GM12864 (cell line): ENCODE results near the gene DCANP1.

Source experiments
- DNase-seq: peaks from one replicate; pipeline ENCODE4 v3.0.0-alpha.2; 2011; ENCODE audit warnings: low read depth
- H3K4me3 ChIP-seq: 2 replicates; pipeline ENCODE4 v1.5.1; 2011; ENCODE audit warnings: mild to moderate bottlenecking, low read depth, low read length, control low read depth
- CTCF ChIP-seq: IDR thresholded peaks from 2 replicates; pipeline ENCODE4 v1.5.1; 2011; ENCODE audit warnings: low read depth, mild to moderate bottlenecking, moderate library complexity, low read length, control low read depth, inconsistent platforms; ENCODE audit errors: missing control alignments

The DCANP1 gene

GRCh38 chr5:135440916-135441315 lies 6.2 kb downstream of the DCANP1 start:
- no peak for DNase-seq
- no peak overlapping the region for H3K4me3 ChIP-seq
- TF ChIP-seq CTCF = no peak

- no peak for TF ChIP-seq CTCF
- no peak overlapping the region for H3K4me3 ChIP-seq
- DNase-seq = no peak
These were observed 7.6 kb downstream of the DCANP1 start for GRCh38 chr5:135439231-135440205.

- DNase-seq = no peak
- no peak overlapping the region for H3K4me3 ChIP-seq
- no peak for TF ChIP-seq CTCF
These were observed 8.4 kb downstream of the DCANP1 start for GRCh38 chr5:135438636-135439221.

- DNase-seq = no peak
- no peak overlapping the region for H3K4me3 ChIP-seq
- no peak for TF ChIP-seq CTCF
These were observed 9.2 kb downstream of the DCANP1 start for GRCh38 chr5:135437796-135438560.

- no peak for DNase-seq
- no peak for TF ChIP-seq CTCF
- no peak overlapping the region for H3K4me3 ChIP-seq
These were observed 9.7 kb downstream of the DCANP1 start for GRCh38 chr5:135437422-135437795.

GRCh38 chr5:135436951-135437418 lies 10.2 kb downstream of the DCANP1 start:
- no peak for DNase-seq
- H3K4me3 ChIP-seq = no peak overlapping the region

More at GRCh38 chr5:135436951-135437418, 10.2 kb downstream of the DCANP1 start:
- no peak for TF ChIP-seq CTCF
